NCI-H446 (cell line): ENCODE measurements around the gene CDA.

Experiments used
- DNase-seq, 2 experiments: peaks; one replicate each; lab custom pipeline; 2025; lab: John Stamatoyannopoulos, UW

Gene CDA

DNA sequence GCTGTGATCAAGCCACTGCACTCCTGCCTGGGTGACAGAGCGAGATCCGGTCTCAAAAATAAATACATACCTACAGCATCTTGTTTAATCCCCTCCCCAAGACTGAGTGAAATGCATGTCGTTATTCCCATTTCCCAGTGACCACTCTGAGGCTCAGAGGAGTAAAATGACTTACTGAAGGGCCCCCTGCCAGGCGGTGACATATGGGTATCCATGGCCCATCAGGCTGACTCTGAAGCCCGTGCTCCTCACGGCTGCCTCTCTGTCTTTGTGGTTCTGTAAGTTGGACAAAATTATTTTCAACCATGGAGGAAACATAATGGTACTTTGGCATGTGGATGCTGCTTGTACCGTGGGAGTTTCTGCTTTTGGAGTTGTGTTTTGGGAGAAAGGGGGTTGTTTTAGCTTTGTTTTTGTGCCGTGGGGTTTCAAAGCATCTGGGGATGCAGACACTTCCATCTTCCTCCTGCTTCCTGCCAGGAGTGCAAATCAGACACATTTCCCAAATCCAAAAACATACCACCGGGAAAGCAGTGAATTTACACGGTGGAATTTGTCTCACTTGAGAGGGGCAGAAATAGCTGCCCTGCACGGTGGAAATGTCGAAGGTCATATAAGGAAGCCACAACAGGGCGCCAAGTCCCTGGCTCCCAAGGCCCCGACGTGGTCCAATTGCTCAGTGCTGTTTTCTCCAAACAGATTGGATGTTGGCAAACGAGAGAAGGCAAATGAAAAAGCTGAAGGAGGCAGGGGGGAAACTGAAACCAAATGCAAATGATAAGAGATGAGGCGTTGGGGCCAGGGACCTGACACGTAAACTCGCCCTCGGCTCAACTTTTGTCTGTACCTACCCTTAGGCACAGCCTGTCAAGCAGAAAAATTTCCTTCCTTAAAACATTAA, 27.3 kb downstream of the CDA start:
- DNase-seq, result peak; percentile 12 to 38

DNA sequence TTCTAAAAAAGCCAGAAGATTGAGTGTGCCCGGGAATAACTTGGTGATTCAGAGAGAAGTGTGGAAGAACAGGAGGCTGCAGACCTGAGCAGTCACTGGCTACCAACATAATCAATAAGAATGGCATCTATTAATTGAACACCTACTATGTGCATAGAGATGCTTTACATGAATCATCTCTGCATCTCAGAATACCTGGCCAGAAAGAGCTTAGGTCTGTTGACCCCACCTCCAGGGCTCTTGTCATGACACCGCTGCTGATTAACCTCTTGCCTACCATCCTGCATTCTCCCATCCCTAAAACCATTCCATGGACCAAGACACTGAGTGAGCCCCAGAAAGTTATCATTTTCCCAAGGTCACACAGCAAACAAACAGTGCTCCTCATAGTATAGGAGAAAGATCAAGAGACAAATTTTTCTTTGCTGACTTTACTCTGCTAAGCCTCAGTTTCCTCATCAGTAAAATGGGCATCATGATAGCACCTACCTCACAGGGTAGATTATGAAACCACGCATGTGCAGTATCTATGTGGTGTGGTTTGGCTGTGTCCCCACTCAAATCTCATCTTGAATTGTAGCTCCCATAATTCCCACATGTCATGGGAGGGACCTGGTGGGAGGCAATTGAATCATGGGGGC, 28.1 kb downstream of the CDA start:
- no peak for DNase-seq

DNA sequence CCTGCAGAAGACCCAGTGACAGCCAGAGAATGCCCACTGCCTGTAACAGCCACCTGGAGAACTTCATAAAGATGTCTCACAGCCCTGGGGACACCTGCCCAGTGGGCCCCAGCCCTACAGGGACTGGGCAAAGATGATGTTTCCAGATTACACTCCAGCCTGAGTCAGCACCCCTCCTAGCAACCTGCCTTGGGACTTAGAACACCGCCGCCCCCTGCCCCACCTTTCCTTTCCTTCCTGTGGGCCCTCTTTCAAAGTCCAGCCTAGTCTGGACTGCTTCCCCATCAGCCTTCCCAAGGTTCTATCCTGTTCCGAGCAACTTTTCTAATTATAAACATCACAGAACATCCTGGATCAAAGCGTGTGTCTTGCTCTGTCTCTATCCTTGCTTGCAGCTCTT, 29.7 kb downstream of the CDA start:
- no peak for DNase-seq

DNA sequence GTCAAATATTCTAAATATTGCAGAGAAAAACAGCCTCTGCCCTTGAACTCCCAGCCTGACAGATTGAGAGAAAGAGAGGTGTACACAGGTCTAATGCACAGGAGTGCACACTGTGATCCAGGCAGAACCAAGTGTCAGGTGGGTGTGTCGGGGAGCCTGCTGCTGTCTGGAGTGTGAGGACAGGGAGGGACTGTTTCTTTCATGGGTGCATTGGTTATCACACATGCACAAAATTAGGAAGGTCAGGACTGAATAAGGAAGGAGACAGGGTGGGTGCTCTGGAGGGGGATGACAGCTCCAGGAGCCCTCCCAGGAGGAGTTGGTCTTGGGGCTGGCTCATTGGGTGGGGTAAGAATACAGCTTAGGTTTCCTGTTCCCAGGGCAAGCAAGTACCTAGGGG, 31.1 kb downstream of the CDA start:
- DNase-seq, result no peak

DNA sequence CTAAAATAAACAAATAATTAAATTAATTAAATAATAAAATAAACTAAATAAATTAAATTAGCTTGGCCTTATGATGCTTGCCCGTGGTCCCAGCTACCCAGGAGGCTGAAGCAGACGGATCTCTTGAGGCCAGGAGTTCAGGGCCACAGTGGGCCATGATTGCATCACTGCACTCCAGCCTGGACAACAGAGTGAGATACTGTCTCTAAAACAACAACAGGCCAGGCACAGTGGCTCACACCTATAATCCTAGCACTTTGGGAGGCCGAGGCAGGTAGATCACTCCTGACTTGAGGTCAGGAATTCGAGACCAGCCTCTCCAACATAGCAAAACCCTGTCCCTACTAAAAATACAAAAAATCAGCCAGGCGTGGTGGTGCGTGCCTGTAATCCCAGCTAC, 32.1 kb downstream of the CDA start:
- DNase-seq, result no peak

DNA sequence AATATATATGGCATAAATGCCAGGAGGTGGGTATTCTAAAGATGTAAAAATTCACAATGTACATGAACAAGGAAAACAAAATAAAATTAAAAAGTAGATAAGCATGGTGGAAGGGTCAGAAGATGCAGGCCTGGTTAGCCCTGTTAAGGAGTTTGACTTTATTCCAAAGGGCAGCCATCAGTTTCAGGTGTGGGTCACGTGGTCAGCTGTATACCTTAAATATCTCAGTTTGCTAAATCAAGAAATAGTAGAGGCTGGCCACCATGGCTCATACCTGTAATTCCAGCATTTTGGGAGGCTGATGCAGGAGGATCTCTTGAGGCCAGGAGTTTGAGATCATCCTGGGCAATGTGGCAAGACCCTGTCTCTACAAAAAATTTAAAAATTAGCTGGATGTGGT, 35.8 kb downstream of the CDA start:
- DNase-seq, result no peak

DNA sequence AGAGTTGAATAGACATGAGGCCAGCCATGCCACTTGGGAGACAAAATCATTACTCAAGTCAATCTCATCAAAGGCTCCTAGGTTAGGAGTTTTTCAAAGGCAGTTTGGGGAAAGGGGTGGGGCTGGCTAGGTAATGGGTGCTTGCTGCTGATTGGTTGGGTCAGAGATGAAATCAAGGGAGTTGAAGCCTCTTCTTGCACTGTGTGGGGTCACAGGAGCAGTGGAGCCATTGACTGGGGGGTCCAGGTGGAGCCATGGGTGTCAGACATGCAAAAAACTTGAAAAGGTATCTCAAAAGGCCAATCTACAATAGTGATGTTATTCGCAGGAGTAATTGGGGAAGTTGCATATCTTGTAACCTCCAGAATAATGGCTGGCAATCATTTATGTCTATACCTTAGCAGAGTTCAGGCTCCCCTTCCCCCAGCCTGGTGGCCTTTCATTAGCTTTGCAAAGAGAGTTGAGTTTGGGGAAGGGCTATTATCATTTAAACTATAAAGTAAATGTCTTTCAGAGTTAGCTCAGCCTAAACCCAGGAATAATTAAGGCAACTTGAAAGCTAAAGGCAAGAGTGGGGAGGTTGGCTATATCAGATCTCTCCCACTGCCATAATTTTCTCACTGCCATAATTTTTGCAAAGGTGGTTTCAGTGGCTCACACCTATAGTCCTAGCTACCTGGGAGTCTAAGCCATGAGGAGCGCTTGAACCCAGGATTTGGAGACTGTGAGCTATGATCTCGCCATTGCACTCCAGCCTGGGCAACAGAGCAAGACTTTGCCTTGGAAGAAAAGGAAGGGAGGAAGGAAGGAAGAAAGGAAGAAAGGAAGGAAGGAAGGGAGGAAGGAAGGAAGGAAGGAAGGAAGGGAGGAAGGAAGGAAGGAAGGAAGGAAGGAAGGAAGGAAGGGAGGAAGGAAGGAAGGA, 36.5 kb downstream of the CDA start:
- no peak for DNase-seq

DNA sequence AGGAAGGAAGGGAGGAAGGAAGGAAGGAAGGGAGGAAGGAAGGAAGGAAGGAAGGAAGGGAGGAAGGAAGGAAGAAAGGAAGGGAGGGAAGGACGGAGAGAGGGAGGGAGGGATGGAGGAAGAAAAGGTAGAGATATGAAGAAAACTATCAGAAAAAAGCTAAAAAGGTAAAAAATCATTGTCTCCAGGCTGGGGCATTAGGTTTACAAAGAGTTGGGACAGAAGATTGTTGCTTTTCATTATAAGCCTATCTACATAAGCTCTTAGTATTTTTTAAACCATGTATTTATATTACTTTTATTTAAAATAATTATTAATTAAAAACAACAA, 37.2 kb downstream of the CDA start:
- DNase-seq, result no peak

DNA sequence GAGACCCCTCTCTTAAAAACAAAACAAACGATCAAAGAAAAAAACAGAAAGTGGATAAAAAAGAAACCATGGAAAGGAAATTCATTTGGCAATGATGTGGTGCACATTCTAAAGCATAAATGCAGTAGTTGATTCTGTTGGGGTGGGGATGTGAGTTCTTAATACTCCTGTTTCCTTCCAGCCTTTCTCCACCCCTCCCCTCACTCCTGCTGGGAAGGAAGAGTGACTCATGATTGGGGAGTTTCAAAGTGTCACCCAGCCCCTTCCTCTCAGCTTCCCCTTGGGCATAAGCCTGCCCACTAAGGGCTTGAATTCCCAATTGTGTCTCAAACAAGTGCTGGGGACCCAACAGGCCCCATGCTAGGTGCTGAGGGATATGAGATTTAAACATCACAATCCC, 37.6 kb downstream of the CDA start:
- DNase-seq, result no peak

DNA sequence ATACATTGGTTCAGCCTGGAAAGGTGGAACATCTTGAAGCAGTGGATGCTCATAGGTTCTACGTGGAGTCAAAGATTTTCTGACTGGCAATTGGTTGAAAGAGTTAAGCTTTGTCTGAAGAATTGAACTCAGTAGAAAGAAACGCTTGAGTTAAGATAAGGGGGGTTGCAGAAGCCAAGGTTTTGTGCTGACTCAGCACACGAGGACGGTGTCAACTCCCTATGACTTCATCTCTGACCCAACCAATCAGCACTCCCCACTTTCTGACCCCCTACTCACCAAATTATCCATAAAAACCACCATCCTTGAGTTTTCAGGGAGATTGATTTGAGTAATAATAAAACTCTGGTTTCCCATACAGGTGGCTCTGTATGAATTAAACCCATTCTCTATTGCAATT, 41.8 kb downstream of the CDA start:
- DNase-seq, result no peak

DNA sequence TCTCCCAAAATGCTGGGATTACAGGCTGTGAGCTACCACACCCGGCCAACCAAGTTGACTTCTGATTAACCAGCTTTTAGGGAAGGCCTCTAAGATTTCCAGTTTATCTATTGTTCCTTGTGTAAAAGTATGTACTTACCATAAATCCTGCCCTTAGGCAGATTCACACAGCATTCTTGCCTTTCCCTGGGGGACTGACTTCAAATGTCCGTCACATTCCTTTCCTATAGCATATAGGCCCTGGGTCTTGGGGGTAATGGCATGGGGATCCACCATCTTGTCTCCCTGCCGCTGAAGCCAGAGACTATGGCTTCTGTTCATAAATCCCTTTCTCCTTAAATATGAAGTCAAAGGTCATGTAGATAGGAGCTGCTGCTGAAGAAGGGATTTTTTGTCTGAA, 43.5 kb downstream of the CDA start:
- no peak for DNase-seq

DNA sequence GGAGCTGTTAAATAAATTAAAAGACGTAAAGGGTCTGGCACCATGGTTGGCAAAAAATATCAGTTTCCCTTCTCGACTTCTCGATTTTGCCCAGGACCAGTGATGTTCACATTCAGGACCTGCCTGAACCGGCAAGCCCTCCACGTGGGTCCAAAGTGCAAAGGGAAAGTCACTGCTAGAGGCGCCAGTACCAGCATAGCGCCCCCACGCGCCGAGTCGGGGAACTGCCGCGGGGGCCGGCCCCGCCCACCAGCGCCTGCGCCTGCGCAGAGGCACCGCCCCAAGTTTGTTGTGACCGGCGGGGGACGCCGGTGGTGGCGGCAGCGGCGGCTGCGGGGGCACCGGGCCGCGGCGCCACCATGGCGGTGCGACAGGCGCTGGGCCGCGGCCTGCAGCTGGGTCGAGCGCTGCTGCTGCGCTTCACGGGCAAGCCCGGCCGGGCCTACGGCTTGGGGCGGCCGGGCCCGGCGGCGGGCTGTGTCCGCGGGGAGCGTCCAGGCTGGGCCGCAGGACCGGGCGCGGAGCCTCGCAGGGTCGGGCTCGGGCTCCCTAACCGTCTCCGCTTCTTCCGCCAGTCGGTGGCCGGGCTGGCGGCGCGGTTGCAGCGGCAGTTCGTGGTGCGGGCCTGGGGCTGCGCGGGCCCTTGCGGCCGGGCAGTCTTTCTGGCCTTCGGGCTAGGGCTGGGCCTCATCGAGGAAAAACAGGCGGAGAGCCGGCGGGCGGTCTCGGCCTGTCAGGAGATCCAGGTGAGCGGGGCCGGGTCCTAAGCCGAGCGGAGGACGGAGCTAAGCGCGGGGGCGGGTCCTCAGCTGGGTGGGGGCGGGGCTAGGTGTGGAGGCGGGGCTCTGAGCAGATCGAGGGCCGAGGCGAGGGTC, 44.5 kb downstream of the CDA start, which contains the start of gene PINK1:
Gene PINK1, plus strand, starts transcription at position 269 of the 875 bp plus-strand sequence. Its CDS starts 91 bp downstream, at position 360.
- peak; percentile 31 to 79 for DNase-seq

DNA sequence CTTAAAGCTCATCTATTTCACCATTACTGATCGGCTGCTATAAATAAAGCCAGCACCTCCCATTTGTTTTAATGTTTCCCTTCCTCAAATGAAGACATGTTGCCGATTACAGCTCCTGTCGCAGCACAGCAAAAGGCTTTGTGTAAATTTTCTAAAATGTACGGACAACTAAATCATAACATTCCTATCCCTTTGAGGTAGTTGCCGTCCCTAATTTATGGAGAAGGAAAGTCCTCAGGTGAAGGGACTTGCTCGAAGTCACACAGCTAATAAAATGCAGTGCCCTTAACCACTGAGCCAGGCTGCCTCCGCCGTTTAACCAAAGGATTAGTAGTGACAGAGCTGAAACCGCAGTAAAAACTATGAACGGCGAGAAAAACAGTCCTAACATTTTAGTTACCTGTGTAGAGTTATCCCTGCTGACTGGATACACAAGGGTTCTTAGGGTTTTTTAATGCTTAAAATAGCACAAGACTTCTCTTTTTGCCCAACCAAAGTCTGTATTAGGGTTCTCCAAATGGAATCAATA, 45.2 kb downstream of the CDA start:
- no peak for DNase-seq

DNA sequence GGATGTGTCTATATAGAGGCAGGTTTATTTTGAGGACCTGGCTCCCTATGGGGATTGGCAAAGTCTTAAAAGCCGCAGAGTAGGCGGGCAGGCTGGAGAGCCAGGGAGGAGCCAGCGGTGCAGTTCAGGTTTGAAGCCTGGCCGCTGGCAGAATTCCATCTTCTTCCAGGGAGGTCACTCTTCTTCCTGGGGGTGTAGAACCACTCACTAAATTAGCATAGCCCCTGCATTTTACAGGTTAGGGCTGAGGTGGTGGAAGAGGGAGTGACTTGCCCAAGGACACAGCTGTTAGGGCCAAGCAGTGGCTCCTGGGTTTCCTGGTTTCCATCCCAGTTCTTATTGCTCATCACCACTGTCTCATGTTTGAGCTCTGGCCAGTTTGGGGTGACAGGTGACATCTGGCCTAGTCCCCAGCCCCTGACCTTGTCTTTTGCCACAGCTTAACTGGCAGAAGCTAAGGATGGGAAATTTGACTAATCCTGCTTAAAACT, 45.7 kb downstream of the CDA start:
- peak in 1 of 2 experiments; percentile 26 for DNase-seq

DNA sequence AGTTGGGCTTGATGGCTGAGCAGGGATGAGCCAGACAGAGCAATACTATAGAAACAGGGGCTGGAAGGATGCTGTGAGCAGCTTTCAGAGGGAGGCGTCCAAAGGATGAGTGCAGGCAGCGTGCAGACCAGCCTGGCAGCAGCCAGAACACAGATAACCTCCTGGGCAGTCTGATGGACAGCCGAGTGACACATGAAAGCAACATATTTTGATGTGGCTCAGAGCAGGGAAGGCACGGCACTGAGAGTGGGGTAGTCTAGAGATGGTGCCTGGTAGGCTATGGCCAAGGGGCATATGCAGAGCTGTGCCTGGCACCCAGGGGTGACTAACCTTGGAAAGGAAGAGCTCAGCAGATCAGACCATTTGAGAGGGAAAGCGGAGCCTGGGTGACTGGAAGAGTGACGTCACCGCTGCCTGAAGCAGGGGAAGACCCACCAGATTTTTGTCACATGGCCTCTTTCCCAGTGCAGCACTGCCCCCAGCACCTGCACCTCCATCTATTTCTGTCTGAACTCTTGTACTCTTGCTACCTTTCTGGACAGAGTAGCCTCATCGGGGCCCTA, 48.0 kb downstream of the CDA start:
- no peak for DNase-seq

DNA sequence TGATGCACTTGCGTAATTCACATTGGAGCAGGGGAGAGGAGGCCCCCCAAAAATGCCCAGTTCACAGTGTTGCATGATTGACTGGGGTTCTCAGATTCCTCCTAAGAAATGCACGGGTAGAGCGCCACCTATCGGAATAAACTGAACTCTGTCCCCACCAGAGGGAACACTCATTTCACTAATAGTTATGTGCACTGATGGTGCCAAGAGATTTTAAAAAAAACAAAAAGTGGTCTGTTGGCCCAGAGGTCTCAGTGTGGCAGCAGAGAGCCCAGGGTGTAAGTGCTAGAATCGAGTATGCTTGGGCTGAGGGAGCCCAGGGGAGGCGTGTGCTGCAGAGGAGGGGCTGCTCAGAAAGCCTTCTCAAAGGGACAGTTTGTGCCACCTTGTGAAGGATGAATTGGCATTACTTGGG, 51.3 kb downstream of the CDA start:
- peak in 1 of 2 experiments; percentile 61 for DNase-seq

DNA sequence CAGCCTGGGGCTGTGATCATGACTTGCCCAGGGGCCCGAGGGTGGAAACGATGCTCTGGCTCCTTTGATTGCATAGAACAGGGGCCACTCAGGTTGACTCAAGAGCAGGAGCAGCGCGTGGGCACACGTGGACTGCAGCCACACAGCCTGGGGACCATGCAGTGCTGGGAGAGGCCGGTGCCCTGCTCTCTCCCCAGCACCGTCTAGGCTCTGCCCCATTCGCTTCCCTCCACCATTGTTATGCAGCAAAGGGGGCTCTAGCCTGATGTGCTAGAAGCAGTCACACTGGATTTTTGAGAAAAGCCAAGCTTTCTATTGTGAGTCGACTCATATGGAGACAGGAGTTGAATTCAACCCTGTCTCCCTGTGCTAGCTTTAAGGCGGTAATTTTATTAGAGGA, 53.1 kb downstream of the CDA start:
- no peak for DNase-seq

DNA sequence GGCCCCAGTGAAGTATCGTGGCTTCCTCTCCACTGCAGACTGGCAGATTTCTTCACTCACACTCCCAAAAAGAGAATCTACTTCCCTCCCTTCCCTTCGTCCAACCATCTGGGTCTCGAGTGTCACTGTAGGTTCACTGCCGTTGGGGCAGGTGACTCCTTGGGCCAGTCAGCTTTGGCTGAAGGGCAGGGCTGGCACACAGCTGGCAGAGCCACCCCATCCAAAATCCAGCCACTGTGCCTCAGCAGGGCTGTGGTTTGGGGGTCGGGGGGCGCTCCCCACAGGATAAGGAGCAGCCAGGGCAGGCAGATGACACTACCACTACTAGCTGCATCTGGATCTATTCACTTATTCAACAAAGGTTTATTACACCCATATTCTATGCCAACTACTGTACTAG, 54.2 kb downstream of the CDA start:
- no peak for DNase-seq

DNA sequence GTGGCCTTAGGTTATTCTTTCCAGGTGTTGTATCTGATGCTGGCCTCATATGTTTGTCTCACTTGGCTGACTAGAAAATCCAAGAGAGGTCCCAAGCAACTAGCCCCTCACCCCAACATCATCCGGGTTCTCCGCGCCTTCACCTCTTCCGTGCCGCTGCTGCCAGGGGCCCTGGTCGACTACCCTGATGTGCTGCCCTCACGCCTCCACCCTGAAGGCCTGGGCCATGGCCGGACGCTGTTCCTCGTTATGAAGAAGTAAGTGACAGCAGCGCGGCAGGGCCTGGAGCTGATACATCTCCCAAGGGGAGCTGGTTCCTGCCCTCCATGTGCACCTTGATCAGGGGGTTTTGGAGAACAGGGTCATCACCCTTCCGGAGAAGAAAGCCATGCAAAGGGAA, 55.5 kb downstream of the CDA start:
- DNase-seq, result no peak

DNA sequence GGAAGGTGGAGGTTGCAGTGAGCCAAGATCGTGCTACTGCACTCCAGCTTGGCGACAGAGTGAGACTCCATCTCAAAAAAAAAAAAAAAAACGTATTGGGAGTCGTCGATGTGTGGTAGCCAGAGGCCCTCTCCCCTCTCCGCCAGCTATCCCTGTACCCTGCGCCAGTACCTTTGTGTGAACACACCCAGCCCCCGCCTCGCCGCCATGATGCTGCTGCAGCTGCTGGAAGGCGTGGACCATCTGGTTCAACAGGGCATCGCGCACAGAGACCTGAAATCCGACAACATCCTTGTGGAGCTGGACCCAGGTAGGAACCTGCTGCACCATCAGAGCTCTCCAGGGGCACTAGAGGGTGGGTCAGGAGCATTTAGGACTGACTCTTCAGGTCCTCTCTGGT, 56.5 kb downstream of the CDA start:
- DNase-seq, result no peak

DNA sequence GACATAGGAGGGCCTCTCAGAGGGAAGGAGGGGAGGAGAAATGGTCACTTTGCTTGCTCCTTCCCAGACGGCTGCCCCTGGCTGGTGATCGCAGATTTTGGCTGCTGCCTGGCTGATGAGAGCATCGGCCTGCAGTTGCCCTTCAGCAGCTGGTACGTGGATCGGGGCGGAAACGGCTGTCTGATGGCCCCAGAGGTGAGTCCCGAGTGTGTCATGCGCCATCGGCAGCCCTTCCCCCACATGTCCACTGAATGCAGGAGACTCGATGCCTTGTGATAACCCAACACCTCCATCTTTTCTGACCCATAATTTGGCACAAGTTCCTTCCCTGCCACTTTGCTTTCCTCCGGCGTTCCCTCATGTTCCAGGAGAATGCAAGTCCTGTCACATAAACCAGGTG, 59.5 kb downstream of the CDA start:
- no peak for DNase-seq
